HG03045 (cell line): Measurements from ENCODE around the gene SNX14.
A peak's percentile ranks its signal among the peaks of the same experiment; 100 is the strongest.
"Not testable (repeated sequence)": the region's sequence is repeated elsewhere in the genome, so short reads cannot be mapped to it uniquely, and the experiment has no call there.

Source experiments
- ATAC-seq: cut with Tn5 transposase; IDR thresholded peaks from one replicate; pipeline ENCODE4 v1.9.1; 2021; ENCODE audit warnings: mild to moderate bottlenecking, moderate library complexity; ENCODE audit not compliant: unreplicated experiment

The SNX14 gene

DNA sequence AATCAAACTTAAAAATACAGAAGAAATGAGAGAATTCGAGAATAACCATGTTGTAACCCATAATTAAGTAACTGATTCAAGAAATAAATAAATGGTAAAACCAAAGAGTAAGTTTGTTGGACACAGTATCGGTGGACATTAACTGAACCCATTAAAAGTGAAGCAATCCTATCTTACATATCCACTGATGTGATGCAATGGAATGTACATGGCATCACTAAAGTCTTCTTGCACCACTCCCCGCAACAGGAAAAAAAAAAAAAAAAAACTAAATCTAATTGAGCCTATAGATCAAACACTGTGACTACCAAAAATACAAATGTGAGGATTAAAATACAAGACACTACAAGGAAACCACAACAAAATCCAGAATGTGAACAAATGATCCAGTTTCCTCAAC lies 7.9 kb downstream of the SNX14 start:
- no peak for ATAC-seq

DNA sequence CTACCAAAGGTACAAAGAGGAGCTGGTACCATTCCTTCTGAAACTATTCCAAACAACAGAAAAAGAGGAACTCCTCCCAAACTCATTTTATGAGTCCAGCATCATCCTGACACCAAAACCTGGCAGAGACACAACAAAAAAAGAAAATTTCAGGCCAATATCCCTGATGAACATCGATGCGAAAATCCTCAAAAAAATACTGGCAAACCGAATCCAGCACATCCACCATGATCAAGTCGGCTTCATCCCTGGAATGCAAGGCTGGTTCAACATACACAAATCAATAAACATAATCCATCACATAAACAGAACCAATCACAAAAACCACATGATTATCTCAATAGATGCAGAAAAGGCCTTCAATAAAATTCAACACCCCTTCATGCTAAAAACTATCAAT lies 10.8 kb downstream of the SNX14 start:
- not testable (repeated sequence) for ATAC-seq

DNA sequence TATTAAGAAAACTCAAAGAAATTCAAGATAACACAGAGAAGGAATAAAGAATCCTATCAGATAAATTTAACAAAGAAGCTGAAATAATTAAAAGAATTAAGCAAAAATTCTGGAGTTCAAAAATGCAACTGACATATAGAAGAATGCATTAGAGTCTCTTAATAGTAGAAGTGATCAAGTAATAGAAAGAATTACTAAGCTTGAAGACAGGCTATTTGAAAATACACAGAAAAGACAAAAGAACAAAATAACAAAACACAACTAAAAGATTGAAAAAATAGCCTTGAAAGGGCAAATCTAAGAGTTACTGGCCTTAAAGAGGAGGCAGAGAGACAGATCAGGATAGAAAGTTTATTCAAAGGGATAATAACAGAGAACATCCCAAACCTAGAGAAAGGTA lies 12.1 kb downstream of the SNX14 start:
- ATAC-seq, result no peak

DNA sequence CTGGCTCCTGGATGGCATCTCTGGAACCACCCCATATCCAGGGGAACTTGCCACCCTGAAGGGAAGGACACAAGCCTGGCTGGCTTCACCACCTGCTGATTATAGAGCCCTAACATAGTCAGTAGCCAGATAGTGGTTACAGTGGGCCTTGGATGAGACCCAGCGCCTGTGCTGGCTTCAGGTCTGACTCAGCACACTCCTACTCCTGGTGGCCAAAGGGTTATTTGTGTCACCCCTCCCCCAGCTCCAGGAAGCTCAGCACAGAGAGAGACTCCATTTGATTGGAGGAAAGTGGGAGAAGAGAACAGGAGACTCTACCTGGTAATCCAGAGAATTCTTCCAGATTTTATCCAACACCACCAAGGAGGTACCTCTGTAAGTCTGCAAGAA lies 12.8 kb downstream of the SNX14 start:
- ATAC-seq, result peak; percentile 78

DNA sequence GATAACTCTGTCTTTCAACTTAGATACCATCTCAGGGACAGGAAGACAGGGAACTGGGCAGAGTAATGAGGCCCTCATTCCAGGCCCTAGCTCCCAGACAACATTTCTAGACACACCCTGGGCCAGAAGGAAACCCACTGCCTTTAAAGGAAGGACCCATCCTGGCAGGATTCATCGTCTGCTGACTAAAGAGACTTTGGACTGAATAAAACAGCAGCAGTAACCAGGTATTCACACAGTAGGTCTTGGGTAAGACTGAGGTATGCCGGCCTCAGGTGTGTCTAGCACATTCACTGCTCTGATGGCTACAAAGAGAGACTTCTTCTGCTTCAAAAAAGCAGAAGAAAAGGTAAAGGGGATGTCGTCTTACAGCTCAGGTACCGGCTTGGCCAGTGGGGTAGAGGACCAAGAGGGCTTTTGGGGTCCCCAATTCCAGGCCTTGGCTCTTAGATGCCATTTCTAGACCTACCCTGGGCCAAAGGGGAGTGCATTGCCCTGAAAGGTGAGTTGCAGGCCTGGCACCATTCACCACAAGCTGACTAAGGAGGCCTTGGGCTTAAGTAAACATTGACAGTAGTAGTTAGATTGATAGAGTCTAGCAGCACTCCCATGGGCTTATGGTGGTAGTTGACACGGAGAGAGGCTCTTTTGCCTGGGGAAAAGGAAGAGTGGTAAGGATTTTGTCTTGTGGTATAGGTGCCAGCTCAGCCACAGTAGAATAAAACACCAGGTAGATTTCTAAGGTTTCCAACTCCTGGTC lies 13.4 kb downstream of the SNX14 start:
- peak; percentile 29 for ATAC-seq

DNA sequence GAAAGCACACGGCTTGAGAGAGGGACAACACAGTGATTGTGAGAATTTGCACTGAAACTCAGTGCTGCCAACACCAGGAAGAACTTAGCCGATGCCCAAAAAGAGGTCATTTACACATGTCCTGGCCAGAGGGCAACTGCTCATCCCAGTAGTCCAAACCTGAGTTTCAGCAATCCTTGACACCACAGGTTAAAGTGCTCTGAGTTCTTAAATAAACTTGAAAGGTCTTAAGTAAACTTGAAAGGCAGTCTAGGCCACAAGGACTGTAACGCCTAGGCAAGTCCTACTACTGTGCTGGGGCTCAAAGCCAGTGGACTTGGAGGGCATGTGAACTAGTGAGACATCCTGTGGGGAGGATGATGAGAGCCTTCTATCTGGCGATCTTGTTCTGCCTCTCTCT lies 14.1 kb downstream of the SNX14 start:
- no peak for ATAC-seq

DNA sequence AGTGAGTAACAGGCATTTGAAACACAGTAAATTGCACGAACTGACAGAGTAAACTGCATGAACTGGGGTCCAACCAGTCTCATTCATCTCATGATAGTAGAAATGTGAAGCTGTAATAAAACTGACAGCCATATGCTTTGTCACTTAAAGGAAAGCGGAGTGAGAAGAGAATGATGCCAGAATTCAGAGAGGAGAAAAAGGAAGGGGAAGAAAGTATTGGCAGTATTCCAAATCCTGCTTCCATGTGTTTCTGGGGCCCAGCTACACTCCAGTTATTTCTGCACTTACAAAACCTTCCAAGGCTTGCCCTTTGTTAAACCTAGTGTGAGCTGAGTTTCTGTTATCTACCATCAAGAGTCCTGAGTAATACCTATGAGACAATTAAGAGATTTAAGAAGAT lies 17.2 kb downstream of the SNX14 start:
- ATAC-seq, result no peak

DNA sequence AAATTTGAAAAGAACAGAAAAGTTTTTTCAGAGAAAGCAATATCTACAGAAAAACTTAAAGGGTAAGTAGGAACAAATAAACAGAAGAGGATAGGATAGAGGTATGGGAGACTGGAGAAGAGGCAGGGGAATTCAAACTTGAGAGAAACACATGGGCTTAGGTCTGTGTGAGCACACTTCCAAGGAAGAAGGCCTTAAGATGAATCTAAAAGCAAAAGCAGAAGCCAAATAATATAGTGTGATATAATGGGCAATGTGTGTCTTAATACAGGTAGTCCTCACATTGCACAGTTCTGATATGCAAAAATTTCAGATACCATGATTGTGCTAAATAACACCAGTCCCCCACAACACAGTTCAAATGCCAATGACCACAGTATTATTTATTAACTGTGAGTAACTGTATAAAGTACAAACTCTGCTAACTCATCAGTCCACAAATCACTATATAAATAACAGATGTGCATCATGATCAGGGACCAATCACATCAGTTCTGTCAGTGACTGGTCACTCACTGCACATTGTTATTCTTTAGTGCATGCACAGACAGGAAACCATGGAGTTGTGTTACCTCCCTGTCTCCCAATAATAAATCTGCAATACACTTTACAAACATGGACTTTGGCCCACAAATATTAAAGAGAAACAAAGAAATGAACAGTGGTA lies 18.6 kb downstream of the SNX14 start:
- no peak for ATAC-seq

DNA sequence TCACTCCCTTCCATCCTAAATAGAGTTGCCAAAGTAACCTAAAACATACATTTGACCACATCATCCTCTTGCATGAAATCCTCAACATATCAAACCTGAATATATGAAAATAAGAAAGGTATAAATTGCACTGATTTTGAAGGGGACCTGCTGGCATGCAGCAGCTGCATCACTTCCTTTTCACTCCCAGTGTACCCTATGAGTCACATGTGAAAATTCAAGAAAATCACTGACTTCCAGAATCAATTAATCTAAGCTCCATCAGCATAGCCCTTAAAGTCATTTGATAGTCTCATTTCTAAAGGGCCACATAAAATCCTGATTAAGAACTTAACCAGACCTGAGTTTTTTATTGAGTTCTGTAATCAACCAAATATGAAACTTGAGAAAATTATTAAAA lies 24.3 kb downstream of the SNX14 start:
- ATAC-seq, result no peak

DNA sequence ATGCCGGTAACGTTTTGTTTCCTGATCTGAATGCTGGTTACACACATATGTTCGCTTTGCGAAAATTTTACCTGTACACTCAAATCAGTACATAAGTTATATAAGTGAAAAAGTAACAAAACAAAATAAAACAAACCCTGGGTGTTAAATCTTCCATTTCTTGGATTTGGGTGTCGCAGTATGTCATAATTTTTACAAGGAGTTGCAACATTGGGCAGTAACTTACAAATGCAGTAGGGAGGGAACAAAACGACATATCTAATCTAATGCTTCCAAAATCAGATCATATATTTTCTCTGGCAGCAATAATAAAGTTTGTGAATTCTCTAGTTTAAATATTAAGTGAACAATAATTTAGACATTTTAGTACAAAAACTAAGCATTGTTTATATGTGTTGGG lies 25.2 kb downstream of the SNX14 start:
- no peak for ATAC-seq

DNA sequence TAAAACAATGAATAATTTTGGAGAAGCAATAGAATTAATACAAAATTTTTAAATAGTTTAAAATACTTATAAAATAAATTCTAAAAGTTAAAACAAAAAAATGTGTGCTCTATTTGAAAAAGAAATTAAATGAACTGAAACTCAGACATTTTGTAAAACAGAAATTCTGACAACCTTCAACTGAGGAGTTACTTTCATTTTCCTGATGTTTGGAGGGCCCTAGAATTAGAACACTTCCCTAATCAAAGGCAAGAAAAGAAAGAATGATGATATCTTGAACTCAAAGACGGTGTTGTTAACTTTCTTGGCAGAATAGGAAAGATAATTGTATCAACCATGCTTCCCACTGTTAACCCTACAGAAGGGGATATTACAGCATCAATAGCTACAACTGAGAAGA lies 27.9 kb downstream of the SNX14 start:
- no peak for ATAC-seq

DNA sequence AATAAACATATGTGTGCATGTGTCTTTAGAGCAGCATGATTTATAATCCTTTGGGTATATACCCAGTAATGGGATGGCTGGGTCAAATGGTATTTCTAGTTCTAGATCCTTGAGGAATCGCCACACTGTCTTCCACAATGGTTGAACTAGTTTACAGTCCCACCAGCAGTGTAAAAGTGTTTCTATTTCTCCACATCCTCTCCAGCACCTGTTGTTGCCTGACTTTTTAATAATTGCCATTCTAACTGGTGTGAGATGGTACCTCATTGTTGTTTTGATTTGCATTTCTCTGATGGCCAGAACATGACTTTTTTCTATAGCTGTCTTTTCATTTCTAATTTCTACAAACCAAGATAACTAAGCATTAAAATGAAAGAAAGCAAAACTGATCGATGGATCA lies 29.4 kb downstream of the SNX14 start:
- not testable (repeated sequence) for ATAC-seq

DNA sequence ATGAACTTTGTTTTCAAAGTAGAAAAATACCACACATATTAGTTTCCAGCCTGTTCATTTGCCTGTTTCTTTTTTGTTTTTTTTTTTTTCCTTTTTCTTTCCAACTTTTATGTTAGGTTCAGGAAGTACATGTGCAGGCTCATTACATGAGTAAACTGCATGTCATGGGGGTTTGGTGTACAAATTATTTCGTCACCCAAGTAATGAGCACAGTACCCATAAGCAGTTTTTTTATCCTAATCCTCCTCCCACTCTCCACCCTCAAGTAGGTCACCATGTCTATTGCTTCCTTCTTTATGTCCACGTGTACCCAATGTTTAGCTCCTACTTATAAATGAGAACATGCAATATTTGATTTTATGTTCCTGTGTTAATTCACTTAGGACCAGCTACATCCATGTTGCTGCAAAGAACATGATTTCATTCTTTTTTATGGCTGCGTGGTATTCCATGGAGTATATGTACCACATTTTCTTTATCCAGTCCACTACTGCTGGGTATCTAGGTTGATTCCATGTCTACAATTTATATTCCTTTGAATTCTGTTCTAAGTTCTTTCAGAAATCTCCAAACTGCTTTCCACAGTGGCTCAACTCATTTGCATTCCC lies 31.8 kb downstream of the SNX14 start:
- no peak for ATAC-seq

DNA sequence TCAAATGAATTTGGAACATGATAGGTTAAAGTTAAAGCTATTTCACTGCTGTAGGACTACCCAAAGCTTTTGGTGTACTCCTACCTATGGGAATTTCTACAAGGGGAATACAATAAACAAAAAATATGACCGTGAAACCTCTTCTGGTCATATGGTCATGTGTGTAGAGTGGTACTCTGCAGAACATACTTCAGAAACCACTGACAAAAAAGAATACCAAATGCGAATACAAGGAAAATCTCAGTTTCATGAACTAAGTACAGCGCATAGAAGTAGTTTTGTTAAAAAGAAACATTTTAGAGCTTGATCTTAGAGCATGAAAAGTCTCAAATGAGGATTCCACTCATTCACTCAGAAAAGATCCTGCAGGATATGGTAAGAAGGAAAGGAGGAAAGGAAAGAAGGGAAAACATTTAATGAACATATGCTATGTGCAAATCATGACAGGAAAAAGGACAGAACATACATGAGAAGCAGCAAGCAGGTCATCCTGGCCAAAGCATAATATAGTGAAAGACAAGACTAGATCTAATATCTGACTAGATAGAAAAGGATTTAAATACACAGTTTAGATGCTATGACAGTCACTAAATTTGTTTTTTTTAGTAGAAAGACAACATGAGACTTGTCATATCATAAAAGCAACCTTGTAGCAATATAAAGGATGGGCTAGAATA lies 36.5 kb downstream of the SNX14 start:
- ATAC-seq, result no peak

DNA sequence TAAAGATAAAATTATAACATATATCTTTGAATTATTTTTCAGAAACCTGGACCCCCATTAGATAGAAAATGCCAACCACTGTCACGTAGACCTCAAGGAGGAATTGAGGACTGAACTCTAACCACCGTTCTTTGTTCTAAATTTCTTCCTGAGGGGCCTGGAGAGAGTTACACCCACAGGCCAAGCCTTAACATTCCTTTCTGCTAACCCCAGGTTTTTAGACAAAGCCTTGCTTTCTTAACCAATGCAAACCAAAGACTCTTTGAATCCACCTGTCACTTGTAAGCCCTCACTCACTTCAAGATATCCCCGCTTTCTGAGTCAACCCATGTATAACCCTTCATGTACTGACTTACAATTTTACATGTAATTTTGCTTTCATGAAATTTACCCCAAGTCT lies 41.0 kb downstream of the SNX14 start:
- no peak for ATAC-seq

DNA sequence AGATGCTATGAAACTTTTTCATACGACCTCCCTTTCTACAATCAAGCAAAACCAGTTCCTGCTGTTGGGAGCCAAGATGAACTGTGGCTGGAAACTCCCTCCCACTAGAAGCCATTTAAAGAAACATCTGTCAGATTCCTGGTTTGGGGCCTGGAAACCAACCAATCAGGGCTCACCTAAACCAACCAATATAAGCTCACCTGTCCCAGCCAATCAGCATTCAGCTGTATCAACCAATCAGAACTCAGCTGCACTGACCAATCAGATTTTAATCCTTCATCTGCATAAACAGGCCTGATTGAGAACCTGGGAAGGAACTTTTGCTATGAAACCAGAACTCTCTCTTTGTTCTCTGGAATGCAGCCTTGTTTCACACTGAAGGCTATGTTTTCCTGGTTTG lies 42.4 kb downstream of the SNX14 start:
- no peak for ATAC-seq

DNA sequence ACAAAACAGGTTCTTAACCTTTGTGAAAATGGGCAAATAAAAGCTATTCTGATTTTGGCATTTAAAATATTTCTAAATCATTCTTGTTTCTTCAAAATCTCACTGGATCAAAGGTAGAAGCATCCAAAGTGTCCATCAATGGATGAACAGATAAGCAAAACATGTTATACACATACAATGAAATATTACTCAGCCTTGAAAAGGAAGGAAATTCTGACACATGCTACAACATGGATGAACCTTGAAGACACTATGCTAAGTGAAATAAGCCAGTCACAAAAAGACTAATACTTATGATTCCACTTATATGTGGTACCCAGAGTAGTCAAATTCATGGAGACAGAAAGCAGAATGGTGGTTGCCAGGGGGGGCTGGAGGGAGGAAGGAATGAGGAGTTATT lies 45.9 kb downstream of the SNX14 start:
- no peak for ATAC-seq

DNA sequence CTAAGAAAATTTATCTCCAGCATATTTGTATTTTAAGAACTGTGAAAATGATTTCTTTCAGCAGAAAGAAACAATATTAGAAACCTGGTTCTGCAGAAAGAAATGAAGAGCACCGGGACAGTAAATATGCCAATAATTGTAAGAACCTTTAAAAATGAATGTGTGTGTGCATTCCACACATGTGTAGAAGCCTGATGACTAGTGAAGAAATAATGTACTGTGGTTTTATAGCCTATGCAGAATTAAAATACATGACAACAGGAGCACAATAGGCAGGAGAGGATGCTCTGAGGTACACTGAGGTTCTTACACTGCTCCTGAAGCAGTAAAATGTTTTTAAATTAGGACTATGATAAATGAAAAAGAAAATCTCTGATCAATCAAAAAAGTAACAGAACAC lies 48.9 kb downstream of the SNX14 start:
- ATAC-seq, result no peak

DNA sequence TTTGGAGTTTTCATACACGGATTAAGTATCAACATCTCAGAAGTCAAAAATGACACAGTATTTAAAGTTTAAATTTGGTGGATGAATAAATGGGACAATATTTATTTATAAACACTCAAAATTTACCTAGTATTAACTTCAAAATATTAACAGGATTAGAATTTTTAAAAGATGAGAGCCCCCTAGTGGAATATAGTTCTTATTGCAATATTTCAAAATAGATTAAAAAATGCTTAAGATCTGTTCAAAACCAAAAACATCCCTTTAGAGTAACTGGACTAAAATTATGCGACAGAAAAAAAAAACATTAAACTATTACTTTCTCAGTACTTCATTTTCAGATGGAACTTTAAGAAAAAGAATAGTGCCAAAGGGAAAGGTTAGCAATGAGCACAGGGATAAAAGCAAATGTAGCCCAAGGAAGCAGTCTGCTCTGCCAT lies 56.6 kb downstream of the SNX14 start:
- ATAC-seq, result no peak

DNA sequence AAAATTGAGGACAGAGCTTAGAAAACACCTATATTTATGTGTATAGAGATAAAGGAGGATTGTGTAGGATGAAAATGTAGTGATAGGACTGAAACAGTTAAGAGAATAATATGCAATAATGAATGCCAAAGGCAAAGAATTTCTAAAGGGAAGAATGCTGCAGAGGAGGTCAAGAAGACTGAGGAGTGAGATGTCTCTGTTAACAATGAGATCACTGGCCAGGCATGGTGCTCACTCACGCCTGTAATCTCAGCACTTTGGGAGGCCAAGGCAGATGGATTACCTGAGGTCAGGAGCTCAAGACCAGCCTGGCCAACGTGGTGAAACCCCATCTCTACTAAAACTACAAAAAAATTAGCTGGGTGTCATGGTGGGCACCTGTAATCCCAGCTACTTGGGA lies 69.4 kb downstream of the SNX14 start:
- not testable (repeated sequence) for ATAC-seq

DNA sequence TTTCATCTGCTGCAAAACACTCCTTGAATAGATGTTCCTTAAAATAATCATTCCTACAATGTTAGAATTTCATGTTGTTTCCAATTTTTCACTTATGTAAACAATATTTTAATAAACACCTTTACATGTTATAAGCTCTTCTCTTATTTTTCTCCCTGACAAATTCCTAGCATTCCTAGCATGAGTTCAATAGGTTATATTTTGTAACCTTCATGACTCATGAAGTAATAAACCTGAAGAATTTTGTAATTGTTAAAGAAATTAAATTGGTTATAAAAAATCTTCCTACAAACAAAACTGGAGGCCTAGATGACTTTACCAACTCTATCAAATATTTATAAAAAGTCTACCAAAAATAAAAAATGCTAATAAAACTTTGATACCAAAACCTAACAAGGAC lies 77.5 kb downstream of the SNX14 start:
- ATAC-seq, result no peak
